SK-MEL-5 (cell line): ENCODE results near the gene CNTNAP2. TPM values are rescaled to one million over a fixed set of nuclear protein-coding genes. Genes with fewer than 3 reads are reported as not detected.
A peak's percentile ranks its signal among the peaks of the same experiment; 100 is the strongest.

Experiments
- DNase-seq: peaks from one replicate; pipeline ENCODE4 v3.0.0-alpha.2; 2016; ENCODE audit warnings: low read depth, low spot score
- in situ Hi-C: cut with HindIII; loops from 2 replicates; pipeline ENCODE4 v1.10.0; 2016; ENCODE audit warnings: low sequenced_read_pairs, high pct_unique_total_duplicates, low pct_unique_long_range_greater_than_20kb
- total RNA-seq: library from RNA; depleted of rRNA; stranded (reverse); fragments of >200 nt; shearing (Covaris generic); gene quantifications from 2 replicates; pipeline ENCODE4 v1.2.3, GENCODE V29; 2014

The CNTNAP2 gene
- total RNA-seq, 1 experiment from 2014 or later: not detected

DNA sequence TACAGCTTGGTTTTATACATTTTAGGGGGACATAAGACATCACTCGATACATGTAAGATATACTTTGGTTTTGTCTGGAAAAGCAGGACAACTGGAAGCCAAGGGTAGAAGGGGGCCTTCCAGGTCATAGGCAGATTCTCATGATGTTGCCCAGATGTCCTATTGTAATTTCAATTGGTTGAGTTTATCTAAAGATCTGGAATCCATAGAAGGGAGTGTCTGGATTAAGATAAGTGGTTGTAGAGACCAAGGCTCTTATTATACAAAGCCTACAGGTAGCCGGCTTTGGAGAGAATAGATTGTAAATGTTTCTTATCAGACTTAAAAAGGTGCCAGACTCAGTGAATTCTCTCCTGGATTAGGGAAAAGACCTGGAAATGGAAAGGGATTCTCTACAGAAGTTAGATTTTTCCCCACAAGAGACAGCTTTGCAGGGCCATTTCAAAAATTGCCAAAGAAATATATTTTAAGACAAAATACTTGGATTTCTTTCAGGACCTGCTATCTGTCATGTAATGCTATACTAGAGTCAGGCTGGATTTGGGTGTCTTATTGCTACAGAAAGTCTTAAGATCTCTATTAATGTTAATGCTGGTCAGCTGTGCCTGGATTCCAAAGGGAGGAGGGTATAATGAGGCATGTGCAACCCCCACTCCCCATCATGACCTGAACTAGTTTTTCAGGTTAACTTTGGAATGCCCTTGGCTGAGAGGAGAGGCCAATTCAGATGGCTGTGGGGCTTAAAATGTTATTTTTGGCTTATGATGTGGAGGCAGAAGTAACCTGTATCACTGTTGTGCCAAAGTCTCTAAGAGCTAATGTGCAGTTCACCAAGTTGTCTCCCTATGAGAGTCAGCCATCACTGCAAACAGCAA, 1962.8 kb downstream of the CNTNAP2 start:
- no peak for DNase-seq
- in situ Hi-C loops: no loop called here

DNA sequence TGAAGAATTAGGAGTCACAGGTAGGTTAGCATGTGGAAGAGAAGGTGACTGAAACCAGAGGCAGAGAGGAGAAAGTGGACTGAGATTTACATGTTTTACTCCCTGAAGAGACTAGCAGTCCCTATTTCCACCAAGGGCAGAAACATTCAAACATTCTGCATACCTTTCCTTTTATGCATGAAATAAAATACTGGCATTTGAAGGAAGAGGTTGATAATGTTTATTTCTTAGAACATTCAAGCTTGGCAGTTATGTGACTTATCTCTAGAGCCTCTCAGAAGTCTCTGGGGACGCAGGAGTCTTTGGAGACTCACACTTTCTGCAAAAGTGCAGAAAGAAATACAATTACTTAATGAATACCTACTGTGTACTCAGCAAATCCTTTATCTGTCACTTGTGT, 1966.8 kb downstream of the CNTNAP2 start:
- DNase-seq: no peak
- in situ Hi-C loops: no loop called here

DNA sequence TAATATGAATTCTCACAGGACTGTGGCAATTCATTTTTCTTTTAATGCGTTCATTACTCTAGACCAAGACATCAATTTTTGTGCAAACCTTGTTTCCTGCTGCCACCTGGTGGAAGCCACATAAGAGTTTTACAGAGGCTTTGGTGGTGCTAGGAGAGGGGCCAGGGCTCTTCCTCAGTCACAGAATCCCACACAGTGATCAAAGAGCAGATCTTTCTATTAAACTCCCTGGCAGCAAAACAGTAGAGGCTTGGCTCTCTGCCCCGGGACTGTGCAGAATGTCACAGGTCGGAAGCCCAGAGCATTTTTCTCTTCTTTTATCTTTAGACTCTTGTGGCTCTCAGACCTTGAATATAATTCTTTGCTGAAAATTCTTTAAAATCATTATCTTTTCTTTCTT, 1967.5 kb downstream of the CNTNAP2 start:
- in situ Hi-C loops: no loop called here
- DNase-seq: peak; percentile 84

DNA sequence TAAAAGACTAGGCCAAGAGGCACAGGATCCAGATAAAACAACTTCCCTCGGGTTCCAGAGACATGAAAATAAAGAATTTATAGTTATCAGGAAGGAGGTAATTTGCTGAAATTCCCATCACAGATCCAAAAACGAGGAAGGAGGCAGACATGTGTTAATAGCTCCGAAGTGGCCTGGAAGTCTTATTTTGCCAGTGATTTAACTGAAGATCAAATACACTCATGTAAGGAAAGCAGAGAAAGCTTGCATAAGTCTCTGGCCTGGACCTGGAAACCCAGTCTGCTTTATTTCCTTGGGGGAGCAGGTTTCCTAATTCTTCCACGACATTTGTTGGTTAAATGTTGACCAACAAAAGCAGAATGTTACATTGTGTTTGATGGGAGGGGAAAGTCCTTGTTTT, 1975.3 kb downstream of the CNTNAP2 start:
- in situ Hi-C loops: no loop called here
- no peak for DNase-seq

DNA sequence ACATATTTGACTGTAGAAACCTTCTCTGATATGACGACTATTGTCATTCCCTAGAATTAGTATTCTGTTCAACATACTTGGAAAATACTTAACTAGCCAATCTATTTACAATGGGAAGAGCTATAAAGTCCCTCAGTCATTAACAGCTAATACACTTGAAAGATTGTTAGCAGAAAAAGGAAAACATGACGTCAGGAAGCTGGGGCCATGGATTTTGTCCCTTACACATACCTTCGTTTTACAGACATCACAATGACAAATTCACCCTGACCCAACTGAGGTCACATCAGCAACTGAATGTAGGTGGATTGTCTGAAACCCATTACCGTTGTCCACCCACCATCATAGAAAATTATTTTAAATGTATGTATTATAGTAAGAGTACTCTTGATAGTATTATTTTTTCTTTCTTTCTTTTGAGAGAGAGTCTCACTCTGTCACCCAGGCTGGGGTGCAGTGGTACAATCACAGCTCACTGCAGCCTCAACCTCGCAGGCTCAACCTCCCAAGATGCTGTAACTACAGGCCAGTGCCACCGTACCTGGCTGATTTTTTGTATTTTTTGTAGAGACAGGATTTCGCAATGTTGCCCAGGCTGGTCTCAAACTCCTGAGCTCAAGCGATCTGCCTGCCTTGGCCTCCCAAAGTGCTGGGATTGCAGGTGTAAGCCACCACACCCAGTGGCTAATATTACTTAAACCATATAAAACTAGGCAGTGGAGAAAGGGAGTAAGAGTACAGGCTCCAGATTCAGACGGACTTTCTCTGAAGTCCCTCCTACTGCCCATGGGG, 1977.0 kb downstream of the CNTNAP2 start:
- in situ Hi-C loops: no loop called here
- no peak for DNase-seq

DNA sequence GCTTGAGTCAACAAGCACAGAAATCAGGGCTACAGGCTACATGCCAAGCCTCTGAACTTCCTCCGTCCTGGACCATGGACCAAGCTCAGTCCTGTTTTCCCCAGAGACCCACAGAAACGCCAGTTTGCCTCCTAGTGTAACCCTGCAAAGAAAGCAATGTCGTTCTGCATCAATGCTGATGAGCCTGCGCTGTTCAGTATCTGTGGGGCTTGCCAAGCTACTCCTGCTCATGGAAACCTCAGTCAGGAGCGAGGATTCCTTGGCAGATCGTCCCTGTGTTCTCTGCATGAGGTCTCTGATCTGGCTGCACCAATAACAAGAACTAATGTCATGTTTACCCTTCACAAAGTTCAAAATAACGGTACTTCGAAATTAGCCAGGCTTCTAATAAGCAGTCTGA, 1978.5 kb downstream of the CNTNAP2 start:
- DNase-seq: no peak
- in situ Hi-C loops: no loop called here

DNA sequence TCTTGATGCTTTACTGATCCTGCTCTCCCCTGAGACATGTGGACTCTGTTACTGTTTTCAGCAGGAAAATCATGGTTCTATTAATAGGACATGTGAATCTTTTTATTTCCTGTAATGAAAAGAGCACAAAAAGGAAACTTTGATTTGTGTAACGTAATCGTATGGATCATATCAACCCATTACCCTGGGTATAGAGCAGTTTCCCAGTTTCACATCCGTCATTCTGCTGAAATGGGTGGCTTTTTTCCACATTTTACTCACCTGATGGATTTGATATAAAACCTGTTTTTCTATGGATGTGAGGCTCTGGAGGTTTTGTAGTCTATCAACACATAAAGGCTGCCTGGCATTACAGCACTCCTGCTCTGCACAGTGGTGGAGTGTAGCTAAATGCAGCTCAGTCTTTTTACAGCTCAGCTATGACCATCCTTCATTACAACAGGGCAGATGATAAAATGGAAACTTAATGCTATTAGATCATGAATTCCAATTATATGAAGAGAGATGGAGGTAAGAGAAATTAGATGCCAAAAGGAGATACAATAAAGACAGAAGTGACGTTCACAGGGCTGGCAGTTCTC, 1987.6 kb downstream of the CNTNAP2 start:
- no peak for DNase-seq
- in situ Hi-C loops: no loop called here

DNA sequence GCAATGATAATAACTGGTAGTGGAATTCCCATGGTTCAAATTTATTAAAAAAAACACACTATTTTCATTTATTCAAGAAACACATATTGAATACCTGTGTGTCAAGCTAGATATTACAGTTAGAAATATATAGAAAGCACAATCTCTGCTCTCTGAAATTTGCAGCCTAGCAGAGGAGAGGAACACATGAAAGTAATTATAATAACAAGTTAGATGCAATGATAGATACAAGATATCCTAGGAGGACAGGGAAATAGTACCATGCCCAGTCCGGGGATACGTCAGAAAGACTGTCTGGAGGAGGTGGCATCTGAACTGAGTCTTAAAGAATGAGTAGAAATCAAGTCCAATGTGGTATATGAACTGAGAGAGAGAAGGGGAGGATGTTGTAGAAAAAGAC, 1988.3 kb downstream of the CNTNAP2 start:
- in situ Hi-C loops: no loop called here
- DNase-seq: no peak

DNA sequence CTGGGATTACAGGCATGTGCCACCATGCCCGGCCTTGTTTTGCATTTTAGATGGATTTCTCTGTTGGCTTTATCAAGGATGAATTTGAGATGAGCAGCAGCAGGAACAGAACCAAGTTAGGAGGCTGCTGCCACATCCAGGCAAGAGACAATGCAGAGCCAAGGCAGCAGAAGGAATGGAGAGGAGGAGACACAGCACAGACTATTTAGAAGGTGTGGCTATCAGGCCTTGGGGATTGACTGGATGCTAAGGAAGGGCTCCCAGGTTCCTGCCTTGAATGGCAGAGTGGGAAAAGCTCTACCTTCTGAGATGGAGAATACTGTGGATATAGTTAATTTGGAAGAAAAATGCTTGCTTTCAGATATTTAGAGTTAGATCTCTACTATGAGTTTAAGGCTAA, 1989.3 kb downstream of the CNTNAP2 start:
- in situ Hi-C loops: no loop called here
- no peak for DNase-seq

DNA sequence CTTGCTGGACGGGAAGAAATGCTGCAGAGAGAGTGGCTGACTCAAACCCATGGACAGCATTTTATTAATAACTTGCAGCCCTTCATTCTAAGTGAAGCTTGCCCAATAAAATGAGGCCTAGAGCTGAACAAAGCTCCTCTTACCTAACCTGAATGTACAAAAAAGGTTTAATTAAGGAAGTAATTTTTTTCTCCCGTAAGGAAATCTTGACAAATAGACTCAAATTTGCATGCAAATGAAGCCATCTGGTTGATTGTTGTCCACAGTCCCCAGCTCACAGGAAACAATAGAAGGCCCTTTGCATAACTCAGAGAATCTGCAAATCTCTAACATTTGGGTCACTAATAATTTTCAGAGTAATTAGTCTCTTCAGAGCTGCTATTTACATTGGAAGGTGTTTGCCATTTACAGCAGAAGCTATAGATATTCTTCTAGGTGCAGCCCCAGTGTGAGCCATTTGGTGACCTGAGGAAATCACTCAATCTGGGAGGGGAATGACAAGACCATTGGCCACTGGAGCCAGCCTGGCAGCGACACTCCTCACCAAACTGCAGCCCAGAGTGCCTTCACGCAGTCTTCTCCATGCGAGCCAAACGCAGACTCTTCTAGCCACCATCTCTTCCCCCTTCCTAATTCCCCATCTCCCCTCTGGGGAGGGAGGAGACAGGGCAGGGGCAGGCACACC, 1991.0 kb downstream of the CNTNAP2 start:
- in situ Hi-C loops: no loop called here
- DNase-seq: no peak

DNA sequence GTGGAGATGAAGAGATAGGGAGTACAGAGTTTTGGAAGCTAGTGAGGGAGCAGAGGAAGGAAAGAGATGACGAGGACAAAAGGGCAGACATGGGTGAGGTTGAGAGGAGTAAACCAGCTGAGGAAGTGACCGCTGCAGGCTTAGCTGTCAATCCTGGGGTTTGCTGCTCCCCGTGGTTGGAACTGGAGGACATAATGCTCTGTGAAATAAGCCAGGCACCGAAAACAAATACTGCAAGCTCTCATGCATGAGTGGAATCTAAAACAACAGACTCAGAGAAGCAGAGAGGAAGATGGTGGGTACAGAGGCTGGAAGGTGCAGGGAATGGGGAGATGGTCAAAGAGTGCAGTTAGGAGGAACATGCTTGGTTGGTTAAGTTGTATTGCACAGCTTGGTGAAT, 1991.8 kb downstream of the CNTNAP2 start:
- no peak for DNase-seq
- in situ Hi-C loops: no loop called here

DNA sequence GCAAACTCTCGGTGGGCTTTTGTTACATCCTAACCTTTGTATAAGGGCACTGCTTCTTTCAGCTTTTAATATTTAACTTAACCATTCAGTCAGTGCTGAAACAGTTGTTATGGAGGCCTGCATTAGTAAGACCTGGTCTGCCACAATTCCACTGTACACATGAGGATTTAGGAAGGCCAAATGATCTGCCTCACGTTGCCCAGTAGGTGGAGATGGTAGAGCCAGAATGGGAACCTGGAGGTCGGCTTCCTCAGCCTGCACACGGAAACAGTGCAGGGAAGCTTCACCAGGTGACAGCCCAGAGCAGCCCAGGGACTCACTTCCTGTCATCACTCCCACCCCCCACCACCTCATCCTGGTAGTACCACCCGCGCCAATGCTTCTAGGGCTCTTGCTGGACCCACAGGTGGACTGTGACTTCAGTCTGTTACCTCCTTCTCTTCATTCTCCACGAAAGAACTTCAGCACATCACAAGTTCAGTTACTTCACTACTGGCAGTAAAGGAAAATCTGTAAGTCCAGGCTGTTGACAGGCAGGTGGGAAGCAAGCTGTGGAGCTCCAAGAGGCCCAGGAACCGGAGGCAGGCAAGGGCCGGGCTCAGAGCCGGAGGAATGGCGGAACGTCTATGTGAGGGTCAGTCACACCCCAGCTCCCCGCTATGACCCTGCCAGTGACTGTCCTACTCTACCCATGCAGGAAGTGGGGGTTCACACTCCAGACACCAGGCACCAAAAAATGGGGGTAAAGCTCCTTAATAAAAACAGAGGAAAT, 1993.7 kb downstream of the CNTNAP2 start:
- peak; percentile 40 for DNase-seq
- in situ Hi-C loops: no loop called here

DNA sequence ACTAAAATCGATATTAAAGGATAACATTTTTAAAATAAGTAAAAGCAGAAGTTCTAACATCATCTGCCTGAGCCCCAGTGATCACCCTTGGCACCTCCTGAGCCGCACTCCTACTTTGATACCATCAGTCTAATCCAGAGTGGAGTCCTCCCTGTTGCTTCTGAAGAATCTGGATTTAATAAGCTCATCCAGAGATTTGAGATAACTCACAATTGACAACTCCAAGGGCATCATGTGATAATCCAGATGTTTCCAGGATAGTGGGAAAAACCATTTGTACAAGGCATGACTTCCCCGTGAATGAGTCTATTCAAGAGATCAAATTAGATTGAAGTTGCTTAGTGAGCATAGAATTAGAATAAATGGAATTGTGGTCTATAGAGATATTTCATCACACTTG, 1998.2 kb downstream of the CNTNAP2 start:
- in situ Hi-C loops: no loop called here
- DNase-seq: no peak

DNA sequence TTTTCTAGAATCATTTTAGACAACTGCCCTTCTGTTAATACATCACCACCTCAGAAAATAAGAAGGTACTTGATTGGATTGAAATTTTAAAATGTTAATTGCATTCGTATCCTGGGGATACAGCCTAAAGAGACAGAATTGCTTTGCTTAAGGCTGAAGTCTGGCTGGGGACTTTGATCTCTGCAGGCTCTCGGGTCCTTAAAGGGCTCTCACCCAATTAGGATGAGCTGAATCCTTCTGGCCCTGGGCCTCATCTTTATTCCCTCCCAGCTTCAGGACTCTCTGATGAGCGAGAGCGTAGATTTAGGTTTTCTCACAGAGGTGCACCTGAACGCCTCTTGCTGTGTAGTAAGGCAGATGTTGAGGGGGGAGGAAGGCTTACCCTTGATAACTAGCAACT, 1998.7 kb downstream of the CNTNAP2 start:
- in situ Hi-C loops: no loop called here
- no peak for DNase-seq

DNA sequence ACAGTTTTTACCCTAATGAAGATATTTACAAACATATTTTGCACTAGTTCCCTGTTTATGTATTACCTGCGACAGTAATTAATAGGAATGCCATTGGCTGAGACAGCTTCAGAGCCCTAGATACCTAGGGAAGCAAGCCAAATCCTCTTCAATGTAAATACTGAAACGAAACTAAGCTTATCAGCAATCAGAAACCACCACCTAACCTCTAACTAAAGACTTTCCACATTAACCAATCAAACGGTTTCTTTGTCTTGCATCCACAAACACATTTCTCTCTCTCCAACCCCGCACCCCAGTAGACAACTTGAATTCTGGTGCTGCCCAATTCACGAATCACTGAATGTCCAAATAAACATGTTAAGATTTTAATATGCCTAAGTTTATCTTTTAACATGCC, 1999.6 kb downstream of the CNTNAP2 start:
- in situ Hi-C loops: no loop called here
- no peak for DNase-seq

DNA sequence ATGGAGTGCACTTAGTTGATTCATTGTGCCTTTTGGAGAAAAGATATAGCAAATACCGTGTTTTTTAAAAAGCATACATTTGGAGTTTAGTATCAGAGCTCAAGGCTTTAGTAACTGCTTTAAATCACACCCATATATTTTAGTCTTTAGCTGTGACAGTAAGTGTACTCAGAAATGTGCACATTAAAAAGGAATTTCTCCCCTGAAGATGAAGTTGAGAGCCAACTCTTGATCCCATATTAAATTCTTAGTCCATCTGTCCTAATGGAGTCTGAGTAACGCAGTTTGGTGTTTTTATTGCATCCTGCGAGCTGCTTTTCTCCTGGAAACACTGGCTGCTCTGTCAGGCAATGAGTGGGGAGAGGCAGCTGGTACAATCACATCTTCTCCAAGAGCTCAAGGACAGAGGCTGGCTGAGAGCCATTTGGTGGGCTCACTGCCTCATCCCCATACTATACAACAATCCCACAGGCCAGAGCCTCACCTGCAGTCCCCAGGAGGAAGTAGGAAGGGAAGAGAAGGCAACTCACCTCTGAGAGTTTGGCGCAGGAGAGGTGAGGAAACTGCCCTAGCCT, 2000.3 kb downstream of the CNTNAP2 start:
- no peak for DNase-seq
- in situ Hi-C loops: no loop called here

DNA sequence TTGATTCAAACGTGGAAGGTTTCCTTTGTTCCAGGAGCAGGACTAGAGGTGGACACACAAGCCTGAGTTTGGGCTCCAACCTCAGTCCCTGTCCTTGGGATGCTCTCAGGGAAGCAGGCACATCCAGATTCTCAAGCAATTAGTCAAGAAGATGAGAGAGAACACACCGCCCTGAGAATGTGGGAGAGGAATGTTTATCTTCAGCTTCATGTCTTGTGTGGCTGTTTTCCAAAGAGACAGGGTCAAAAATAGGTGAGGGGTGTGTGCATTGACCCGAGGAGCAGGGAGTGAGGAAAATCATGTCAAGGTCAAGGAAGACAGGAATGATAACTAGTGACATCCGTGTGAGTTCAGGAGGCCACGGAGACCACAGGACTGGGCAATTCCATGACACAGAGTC, 2001.8 kb downstream of the CNTNAP2 start:
- in situ Hi-C loops: no loop called here

More for the DNA sequence above, 2001.8 kb downstream of the CNTNAP2 start:
- DNase-seq: no peak
